GM19328 (cell line): ENCODE results near the gene TAAR9.
"Not testable (repeated sequence)": the region's sequence is repeated elsewhere in the genome, so short reads cannot be mapped to it uniquely, and the experiment has no call there.

Experiments
- ATAC-seq: cut with Tn5 transposase; IDR thresholded peaks from one replicate; pipeline ENCODE4 v1.9.1; 2021; ENCODE audit warnings: mild to moderate bottlenecking, moderate library complexity; ENCODE audit not compliant: unreplicated experiment

Gene TAAR9

DNA sequence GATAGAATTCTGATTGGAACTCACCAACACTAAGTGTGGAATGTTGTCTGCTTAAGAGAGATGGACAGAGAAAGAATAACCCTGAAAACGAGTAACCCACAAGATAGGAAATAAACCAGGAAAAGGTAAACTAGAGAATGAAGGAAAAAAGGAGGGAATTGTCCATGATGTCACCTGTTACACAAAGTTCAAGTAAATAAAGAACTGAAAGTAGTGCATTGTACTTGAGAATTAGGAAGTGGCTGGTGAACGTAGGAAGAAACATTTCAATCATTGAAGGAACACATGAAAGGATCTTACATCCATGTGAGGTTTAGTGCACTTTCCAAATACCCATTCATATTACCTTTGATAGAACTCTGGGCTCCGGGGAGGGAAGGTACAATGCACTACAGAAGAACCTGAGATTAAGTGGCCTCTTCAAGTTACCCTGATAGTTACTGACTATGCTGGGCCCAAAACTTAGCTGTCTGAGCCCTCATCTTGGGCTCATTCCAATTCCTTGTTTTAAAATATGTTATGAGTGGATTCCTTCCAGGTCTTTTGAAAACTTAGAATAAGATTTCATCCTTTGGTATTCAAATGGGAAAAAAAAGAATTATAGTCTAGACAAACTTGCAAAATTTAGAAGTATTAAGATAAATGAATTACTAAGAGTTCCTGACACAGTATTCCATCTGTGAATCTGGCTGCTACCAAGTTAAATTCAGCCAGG is 24.1 kb upstream of the TAAR9 start:
- no peak for ATAC-seq

GRCh38 chr6:132515386-132515785 is 22.7 kb upstream of the TAAR9 start:
- no peak for ATAC-seq

DNA sequence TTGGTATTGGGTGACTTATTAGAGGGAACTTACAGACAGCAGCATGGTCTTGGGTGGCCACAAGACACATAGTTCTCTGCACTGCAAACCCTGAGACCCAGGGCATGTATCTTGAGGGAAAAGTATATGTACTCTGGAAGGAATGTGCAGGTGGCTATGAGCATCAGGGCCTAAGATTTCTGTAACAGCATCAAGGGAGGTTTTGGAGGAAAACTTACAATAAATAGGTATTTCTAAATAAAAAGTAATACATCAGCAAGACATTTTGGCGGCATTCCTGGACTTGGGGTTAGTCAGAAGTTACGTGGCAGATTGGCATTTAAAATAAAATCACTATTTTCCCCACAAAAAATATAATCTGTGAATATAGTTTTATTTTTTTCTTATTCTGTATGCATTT is 17.1 kb upstream of the TAAR9 start:
- ATAC-seq = no peak

- ATAC-seq = no peak
These were observed 13.4 kb upstream of the TAAR9 start for GRCh38 chr6:132524646-132525045.

DNA sequence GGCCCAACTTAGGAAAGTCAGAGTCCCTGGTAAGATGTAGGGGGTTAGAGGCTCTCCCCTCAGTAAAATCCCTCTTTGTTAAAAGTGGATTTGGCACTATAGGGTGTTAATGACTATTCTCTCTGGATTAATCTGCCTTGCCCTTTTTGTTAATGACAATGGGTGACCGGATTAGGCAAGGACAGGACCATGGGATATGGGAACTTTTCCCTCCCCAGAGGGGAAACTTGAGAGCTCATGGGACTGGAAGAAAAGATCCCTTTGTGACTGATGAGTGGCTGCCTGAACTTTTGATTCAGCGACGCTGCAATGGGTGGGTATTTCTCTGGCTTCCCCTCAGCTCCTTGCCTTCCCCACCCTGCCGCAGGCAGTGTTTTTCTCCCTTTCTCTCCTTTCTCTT is 12.2 kb upstream of the TAAR9 start:
- no peak for ATAC-seq

GRCh38 chr6:132526461-132526860 is 11.6 kb upstream of the TAAR9 start:
- ATAC-seq = no peak

DNA sequence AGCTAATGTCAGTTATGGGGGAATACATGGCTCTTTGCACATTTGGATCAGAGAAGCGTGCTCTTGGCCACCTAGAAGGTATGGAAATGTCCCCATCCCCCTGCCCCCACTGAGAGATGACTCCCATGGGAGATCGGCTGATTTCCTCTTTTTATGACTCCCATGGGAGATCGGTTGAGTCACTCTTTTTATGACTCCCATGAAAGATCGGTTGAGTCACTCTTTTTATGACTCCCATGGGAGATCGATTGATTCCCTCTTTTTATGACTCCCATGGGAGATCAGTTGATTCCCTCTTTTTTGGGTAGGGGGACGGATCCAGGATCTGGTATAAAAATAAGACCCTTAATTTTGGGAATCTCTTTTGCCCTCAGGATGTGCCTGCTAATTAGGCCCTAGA is 10.3 kb upstream of the TAAR9 start:
- ATAC-seq = no peak

- ATAC-seq = peak; percentile 80
These were observed 7.6 kb upstream of the TAAR9 start for GRCh38 chr6:132530293-132530974.

GRCh38 chr6:132534546-132534945 is 3.5 kb upstream of the TAAR9 start:
- not testable (repeated sequence) for ATAC-seq

DNA sequence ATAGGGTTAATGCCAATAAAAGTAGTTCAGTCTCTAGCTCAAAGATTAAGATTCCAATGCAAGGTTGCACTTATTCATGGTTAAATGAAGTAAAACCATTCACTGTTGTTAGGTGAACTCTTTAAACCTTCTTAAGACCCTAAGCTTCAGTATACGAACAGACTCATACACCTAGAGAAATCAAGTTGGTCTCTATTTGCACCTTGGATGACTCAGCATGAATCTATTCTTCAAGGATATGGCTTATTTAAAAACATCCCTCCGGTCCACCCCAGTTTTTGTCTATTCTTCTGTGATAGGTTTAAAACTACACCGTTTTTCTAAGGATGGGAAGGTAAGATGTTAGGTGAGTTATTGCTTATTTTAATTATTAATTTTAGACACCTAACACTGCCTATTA is 932 bp upstream of the TAAR9 start:
- ATAC-seq = no peak

DNA sequence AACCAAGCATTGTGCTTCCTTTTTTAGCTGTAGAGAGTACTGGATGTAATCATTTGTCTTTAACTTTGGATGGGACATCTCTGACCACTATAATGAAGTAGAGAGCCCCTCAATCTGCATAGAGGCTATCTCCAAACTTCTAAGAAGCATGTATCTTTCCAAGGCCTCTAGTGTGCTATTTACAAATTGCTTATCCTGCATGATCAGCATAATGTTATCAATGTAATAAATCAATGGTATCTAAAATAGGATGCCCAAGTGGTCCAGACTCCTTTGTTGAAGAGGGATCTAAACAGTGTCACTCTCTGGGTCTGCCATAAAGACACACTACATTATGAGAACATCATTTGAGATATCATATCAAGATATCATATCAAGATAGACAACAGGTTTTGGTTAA is 6.7 kb downstream of the TAAR9 start:
- ATAC-seq = no peak

- ATAC-seq = no peak
These were observed 10.8 kb downstream of the TAAR9 start for GRCh38 chr6:132548746-132549463.

DNA sequence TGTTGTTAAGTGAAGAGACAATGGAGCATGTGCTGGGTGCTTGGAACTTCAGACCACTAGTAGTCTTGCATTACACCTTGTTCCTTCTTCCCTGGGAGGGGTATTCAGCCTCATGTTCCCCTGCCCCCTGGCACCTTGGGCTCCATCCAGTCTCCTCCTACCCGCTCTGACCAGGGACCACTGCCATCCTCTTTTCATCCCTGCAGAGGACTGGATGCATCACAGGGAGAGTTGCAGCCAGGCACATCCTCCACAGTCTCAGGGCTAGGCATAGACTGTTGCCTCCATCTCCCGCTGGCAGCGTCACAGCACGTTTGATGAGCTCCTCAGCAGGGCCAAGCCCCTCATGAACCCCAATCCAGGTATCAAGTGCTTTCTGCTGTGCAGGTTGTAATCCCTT is 13.1 kb downstream of the TAAR9 start:
- no peak for ATAC-seq

GRCh38 chr6:132552372-132552771 is 14.3 kb downstream of the TAAR9 start, which contains the start of gene TAAR8:
TSS of gene TAAR8 (plus strand) at chr6:132552672. CDS start at chr6:132552693, 21 bp downstream.
- no peak for ATAC-seq

DNA sequence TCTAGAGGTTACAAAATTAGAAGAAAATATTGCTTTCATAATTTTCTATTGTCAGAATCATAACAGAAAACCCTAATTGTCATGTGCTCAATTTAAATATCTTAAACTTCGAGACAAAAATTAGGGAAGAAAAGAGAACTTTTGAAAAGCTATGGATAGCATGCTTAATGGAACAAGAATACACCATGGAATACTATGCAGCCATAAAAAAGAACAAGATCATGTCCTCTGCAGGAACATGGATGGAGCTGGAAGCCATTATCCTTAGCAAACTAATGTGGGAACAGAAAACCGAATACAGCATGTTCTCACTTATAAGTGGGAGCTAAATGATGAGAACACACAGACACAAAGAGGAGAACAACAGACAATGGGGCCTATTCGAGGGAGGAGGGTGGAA is 22.0 kb downstream of the TAAR9 start:
- ATAC-seq = not testable (repeated sequence)

DNA sequence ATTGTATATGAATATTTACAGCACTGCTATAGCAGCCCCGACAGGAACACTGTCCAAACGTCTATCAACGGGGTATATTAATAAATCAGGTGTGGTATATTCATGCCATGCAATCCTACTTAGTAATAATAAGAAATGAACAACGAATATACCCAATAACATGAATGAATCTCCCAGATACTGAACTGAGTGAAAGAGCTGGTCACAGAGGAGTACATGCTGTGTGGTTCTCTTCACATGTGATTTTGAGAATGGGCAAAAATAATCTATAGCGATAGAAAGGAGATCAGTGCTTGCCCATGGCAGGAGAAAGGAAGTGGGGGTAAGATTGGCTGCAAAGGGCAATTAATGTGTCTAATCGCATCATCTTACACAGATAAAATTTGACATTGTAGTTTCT is 28.3 kb downstream of the TAAR9 start:
- no peak for ATAC-seq

- ATAC-seq = no peak
These were observed 29.5 kb downstream of the TAAR9 start for GRCh38 chr6:132567566-132567965.

GRCh38 chr6:132568611-132569010 is 30.5 kb downstream of the TAAR9 start:
- ATAC-seq = no peak

GRCh38 chr6:132569170-132569569 is 31.1 kb downstream of the TAAR9 start:
- no peak for ATAC-seq

GRCh38 chr6:132570221-132570777 is 32.2 kb downstream of the TAAR9 start, which contains the start of gene TAAR6:
TSS of gene TAAR6 (plus strand) at chr6:132570322. CDS start at chr6:132570322, 0 bp downstream.
- no peak for ATAC-seq

DNA sequence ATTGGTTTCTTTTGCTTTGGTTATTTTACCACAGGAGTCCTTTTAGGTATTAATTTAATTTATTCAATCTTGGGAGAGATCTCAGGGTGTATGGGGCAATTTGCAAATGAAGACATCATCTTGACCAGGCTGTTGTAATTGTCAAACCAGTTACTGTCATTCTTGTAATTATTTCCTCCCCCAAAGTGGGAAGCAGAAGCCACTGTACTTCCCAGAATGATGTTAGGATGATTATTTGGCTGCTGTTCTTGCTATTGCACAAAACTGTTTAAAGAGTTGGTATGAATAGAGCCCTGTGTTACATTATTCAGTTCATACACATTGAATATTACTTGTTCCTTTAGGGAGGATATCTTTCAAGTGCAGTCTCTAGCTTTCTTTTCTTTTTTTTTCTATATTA is 33.7 kb downstream of the TAAR9 start:
- no peak for ATAC-seq
